Body of pancreas (tissue), 4 donors: ENCODE results near the gene DNAJB8.

ENCODE experiments used
- POLR2A ChIP-seq, 3 donors: fragments of 450-650 bp; IDR thresholded peaks; one replicate each; pipeline ENCODE4 v1.6.1; 2016; ENCODE audit warnings: antibody characterized with exemption in 3 of 3, mild to moderate bottlenecking in 2 of 3
- TF ChIP-seq, protein P1 (sequence below), 7 experiments: fragments of 450-650 bp in 4 of 7; fragments of 200-600 bp in 3 of 7; sonication (generic) in 3 of 7; IDR thresholded peaks; one replicate each; pipeline ENCODE4 v1.5.1; 2016 to 2019; ENCODE audit warnings: antibody characterized with exemption in 7 of 7

DNA sequence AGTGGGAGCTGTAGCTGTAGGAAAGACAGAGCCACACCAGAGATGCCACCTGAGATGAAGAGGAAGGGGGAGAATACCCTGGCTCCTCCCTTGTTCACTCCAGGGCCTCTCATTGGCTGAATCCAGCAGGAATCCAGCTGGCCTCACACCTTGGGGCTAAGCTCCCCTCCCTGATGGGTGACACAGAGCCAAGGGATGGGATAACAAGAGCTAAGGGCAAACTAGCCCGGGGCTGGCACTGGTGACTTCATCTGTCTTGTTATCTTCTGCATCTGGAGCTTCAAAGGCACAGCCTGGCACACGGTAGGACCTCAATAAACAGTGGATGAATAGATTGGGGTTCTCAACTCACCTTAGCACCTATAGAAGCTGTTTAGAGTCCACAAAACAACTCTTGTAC, 40.1 kb upstream of the DNAJB8 start:
- TF ChIP-seq, protein P1, sequence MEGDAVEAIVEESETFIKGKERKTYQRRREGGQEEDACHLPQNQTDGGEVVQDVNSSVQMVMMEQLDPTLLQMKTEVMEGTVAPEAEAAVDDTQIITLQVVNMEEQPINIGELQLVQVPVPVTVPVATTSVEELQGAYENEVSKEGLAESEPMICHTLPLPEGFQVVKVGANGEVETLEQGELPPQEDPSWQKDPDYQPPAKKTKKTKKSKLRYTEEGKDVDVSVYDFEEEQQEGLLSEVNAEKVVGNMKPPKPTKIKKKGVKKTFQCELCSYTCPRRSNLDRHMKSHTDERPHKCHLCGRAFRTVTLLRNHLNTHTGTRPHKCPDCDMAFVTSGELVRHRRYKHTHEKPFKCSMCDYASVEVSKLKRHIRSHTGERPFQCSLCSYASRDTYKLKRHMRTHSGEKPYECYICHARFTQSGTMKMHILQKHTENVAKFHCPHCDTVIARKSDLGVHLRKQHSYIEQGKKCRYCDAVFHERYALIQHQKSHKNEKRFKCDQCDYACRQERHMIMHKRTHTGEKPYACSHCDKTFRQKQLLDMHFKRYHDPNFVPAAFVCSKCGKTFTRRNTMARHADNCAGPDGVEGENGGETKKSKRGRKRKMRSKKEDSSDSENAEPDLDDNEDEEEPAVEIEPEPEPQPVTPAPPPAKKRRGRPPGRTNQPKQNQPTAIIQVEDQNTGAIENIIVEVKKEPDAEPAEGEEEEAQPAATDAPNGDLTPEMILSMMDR (IDR thresholded peaks at IDR 0.05) = no peak
- TF ChIP-seq POLR2A (IDR thresholded peaks at IDR 0.05) = no peak
